NCI-H345 treated with DMSO at 0.1 percent for 48 hours (cell line): ENCODE data around the gene SND1.

Source experiments
- DNase-seq: peaks from one replicate; lab custom pipeline; 2025; ENCODE audit not compliant: unreplicated experiment; lab: John Stamatoyannopoulos, UW

SND1 gene

GRCh38 chr7:128007303-128007680 lies 355.3 kb downstream of the SND1 start:
- DNase-seq: no peak

GRCh38 chr7:128008141-128008540 lies 356.1 kb downstream of the SND1 start:
- DNase-seq: no peak

GRCh38 chr7:128008744-128009143 lies 356.8 kb downstream of the SND1 start:
- no peak for DNase-seq

GRCh38 chr7:128010391-128011127 lies 358.6 kb downstream of the SND1 start:
- no peak for DNase-seq

GRCh38 chr7:128011131-128011661 lies 359.2 kb downstream of the SND1 start:
- no peak for DNase-seq

GRCh38 chr7:128014811-128015210 lies 362.8 kb downstream of the SND1 start:
- no peak for DNase-seq

- DNase-seq: no peak
These were observed 365.5 kb downstream of the SND1 start for GRCh38 chr7:128017460-128017859.

GRCh38 chr7:128017862-128018845 lies 366.2 kb downstream of the SND1 start:
- DNase-seq: peak; percentile 74

- no peak for DNase-seq
These were observed 367.3 kb downstream of the SND1 start for GRCh38 chr7:128019288-128019687.

- no peak for DNase-seq
These were observed 368.2 kb downstream of the SND1 start for GRCh38 chr7:128020159-128020558.

GRCh38 chr7:128021366-128021765 lies 369.4 kb downstream of the SND1 start:
- no peak for DNase-seq

GRCh38 chr7:128022631-128023532 lies 370.9 kb downstream of the SND1 start:
- no peak for DNase-seq

- no peak for DNase-seq
These were observed 372.2 kb downstream of the SND1 start for GRCh38 chr7:128024151-128024550.

- no peak for DNase-seq
These were observed 373.4 kb downstream of the SND1 start for GRCh38 chr7:128025380-128025779.

GRCh38 chr7:128025819-128026218 lies 373.8 kb downstream of the SND1 start:
- DNase-seq: no peak

GRCh38 chr7:128026551-128026950 lies 374.6 kb downstream of the SND1 start:
- DNase-seq: no peak

GRCh38 chr7:128027485-128027980 lies 375.5 kb downstream of the SND1 start:
- DNase-seq: no peak

- no peak for DNase-seq
These were observed 377.5 kb downstream of the SND1 start for GRCh38 chr7:128029405-128029995.

- no peak for DNase-seq
These were observed 378.3 kb downstream of the SND1 start for GRCh38 chr7:128030263-128030653.
